Activated effector memory CD4-positive, alpha-beta T cell treated with anti-CD3 and anti-CD28 coated beads, Interleukin-2, amount 50 U/mL, for 16 hours (primary cell): ENCODE data around the gene COX5A.
"Not testable (repeated sequence)": the region's sequence is repeated elsewhere in the genome, so short reads cannot be mapped to it uniquely, and the experiment has no call there.

Experiments
- DNase-seq: peaks from one replicate; pipeline ENCODE4 v3.0.0-alpha.2; 2020

Gene COX5A

GRCh38 chr15:74955017-74955416 is 17.1 kb upstream of the COX5A start:
- no peak for DNase-seq

GRCh38 chr15:74954515-74954914 is 16.6 kb upstream of the COX5A start:
- no peak for DNase-seq

GRCh38 chr15:74951006-74951405 is 13.1 kb upstream of the COX5A start:
- DNase-seq: no peak

- DNase-seq: peak; percentile 91
Observed at GRCh38 chr15:74950078-74950908, 12.4 kb upstream of the COX5A start.

- no peak for DNase-seq
Observed at GRCh38 chr15:74937272-74937589, 642 bp downstream of the COX5A start.

- DNase-seq: not testable (repeated sequence)
Observed at GRCh38 chr15:74935193-74935592, 2.7 kb downstream of the COX5A start.

GRCh38 chr15:74933573-74933972 is 4.3 kb downstream of the COX5A start:
- DNase-seq: peak; percentile 1

GRCh38 chr15:74928771-74929198 is 9.1 kb downstream of the COX5A start:
- DNase-seq: no peak

GRCh38 chr15:74924525-74924924 is 13.3 kb downstream of the COX5A start:
- no peak for DNase-seq

- DNase-seq: no peak
Observed at GRCh38 chr15:74920456-74920855, 17.4 kb downstream of the COX5A start.

GRCh38 chr15:74917676-74918075 is 20.2 kb downstream of the COX5A start:
- no peak for DNase-seq

GRCh38 chr15:74913799-74914198 is 24.1 kb downstream of the COX5A start:
- DNase-seq: peak; percentile 4

GRCh38 chr15:74913041-74913440 is 24.8 kb downstream of the COX5A start:
- peak; percentile 14 for DNase-seq

- DNase-seq: peak; percentile 25
Observed at GRCh38 chr15:74908635-74909034, 29.2 kb downstream of the COX5A start.

GRCh38 chr15:74907163-74907870 is 30.6 kb downstream of the COX5A start:
- peak; percentile 54 for DNase-seq

GRCh38 chr15:74906450-74907162 is 31.3 kb downstream of the COX5A start, which contains the start of gene FAM219B:
Gene FAM219B (minus strand): TSS chr15:74906851. CDS start chr15:74906800, 51 bp downstream.
- peak; percentile 93 for DNase-seq

GRCh38 chr15:74906067-74906449 is 31.8 kb downstream of the COX5A start:
- peak; percentile 75 for DNase-seq

GRCh38 chr15:74904190-74904805 is 33.6 kb downstream of the COX5A start:
- DNase-seq: no peak

GRCh38 chr15:74903676-74904075 is 34.2 kb downstream of the COX5A start:
- no peak for DNase-seq

GRCh38 chr15:74902295-74903075 is 35.4 kb downstream of the COX5A start:
- no peak for DNase-seq

GRCh38 chr15:74901612-74902063 is 36.2 kb downstream of the COX5A start:
- DNase-seq: peak; percentile 83

GRCh38 chr15:74897300-74897701 is 40.6 kb downstream of the COX5A start:
- no peak for DNase-seq
